GM15510 (cell line): ENCODE data around the gene TMEM187.

Experiments
- POLR2A ChIP-seq: IDR thresholded peaks from 3 replicates; pipeline ENCODE4 v1.6.1; 2011; ENCODE audit warnings: borderline replicate concordance; ENCODE audit not compliant: insufficient read length; ENCODE audit errors: extremely low read depth

TMEM187 gene

DNA sequence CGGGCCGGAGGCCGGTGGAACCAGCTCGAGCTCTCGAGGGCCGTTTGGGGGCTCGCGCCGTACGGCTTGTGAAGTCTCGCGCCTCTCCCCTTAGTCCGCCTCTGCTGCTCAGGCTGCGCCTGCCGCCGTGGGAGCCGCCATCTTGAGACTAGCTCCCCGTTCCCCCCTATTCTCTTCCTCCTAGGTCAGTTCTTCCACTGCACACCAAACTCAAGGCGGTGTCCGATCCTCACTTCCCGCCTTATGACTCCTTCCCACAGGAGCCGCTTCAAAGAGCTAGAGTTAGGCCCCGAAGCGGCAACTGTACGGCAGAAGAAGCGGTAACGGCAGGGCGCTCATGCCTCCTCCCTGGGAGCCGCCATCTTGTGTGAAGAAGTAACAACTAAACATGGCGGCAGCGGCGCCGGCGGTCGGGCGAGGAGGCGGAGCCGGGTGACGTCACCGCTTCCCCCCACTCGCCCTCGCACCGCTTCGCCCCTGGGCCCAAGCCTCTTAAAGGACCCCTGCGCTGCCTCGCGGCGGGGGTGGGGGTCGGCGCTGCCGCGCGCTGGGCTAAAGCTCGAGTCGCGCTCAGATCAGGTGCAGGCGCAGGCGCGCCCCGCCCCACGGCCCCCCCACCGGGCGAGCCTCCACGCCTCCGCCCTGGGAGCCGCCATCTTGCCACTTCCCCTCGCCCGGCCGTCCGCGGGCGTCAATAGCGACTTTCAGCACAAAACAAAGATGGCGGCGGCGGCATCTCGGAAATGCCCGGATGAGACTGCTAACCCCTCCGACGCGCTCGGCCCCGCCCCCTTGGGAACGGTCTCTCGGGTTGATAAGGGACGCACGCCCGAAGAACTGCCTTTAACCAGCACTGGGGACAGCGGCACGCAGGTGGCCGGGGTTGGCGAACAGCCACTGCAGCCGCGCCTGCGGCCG, 845 bp upstream of the TMEM187 start, which contains the start of gene HCFC1:
Gene HCFC1 (minus strand): TSS at position 369 of the 918 bp plus-strand sequence. CDS start 978 bp downstream, outside the sequence.
- peak; percentile 26 for TF ChIP-seq POLR2A

DNA sequence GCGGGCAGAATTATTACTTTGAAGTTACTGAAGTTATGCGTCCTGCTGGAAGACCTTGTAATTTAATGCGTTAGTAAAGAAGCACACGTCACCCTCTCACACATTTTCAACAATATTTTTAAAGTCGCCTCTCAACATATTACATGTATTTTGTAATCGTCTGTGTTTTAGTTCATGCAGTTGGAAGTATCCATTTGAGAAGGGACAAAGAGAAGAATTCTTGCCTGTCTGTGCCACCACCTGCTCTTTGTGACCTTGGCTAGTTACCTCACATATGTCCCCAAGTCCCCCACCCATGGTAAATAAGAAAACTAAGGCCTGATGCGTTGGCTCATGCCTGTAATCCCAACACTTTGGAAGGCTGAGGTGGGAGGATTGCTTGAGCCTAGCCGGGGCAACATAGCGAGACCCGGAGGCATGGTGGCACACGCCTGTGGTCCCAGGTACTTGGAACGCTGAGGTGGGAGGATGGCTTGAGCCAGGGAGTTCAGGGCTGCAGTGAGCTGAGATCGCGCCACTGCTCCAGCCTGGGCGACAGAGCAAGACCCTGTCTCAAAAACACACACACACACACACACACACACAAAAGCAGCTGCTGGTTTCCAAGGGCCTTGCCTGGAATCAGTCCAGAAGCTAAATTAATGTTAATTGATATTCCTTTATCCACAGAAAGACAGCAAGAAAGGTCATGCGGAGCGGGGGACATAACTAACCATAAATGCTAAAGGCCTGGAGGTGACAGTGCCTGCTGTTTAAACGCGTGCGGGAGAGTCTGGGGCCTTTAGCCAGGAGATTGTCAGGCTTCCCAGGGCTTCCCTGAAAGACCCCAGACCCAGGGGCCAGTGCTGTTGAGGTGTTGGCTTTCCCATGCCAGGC, 811 bp downstream of the TMEM187 start:
- no peak for TF ChIP-seq POLR2A

- no peak for TF ChIP-seq POLR2A
These were observed 1.6 kb downstream of the TMEM187 start for GRCh38 chrX:153974003-153974725.

DNA sequence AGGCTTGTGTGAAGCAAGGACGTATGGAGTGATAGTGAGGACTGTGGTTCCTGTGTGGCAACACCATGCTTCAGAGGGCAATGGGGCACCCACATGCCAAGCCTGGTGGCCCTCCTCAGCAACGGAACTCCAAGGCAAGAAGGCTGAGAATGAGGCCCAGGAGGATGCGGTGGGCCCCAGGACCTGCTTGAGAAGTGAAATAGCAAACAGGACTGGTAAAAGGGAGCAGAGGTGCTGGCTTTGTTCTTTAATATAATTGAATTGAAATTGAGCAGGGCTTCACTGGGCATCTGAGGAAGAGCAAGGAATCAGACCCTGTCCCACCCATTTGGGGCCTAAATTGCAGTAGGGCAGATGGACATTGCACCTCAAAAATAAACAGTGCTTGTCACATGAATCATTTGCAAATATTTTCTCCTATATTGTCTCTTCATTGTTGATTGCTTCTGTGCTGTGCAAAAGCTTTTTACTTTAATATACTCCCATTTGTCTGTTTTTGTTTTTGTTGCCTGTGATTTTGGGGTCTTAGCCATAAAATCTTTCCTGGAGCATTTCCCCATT, 2.3 kb downstream of the TMEM187 start:
- TF ChIP-seq POLR2A, result no peak

GRCh38 chrX:153981231-153981630, 8.7 kb downstream of the TMEM187 start:
- TF ChIP-seq POLR2A, result no peak

DNA sequence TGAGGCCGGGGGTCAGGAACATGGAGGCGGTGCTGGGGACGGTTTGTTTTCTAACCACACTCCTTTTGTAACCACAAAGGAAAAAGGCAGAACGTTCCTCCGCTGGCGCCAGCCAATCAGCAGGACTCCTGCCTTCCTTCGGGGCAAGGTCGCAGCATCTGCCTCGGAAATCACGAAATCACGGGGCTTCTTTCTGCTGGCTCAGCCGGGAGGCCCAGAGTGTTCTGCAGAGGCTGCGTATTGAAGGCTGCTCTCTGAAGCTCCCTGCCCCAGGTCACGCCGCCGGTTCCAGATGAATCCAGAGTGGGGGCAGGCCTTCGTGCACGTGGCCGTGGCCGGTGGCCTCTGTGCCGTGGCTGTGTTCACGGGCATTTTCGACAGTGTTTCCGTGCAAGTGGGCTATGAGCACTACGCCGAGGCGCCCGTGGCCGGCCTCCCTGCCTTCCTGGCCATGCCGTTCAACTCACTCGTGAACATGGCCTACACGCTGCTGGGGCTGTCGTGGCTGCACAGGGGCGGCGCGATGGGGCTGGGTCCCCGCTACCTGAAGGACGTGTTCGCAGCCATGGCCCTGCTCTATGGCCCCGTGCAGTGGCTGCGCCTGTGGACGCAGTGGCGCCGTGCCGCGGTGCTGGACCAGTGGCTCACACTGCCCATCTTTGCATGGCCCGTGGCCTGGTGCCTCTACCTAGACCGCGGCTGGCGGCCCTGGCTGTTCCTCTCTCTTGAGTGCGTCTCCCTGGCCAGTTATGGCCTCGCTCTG, 9.4 kb downstream of the TMEM187 start:
- TF ChIP-seq POLR2A, result no peak

DNA sequence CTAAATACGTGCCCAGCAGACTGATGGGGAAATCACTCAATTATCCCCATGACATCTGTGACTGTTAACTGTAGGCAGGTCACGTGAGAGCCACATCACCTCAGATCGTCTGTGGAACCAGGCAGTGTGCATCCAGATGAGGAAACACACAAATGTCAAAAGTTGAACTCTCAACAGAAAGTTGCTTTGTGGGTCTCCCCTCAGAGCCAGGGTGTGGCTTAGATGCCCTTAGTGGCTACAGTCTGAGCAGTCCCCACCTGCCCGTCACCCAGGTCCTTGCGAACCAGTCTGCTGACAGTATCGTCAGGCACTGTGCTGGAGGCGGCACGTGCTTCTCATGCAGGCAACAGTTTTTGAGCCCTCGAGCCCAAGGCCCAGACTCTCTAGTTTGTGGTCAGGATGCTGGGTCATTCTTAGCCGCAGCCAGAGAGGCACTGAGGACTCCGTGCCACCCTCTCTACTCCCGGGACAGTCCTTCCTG, 10.8 kb downstream of the TMEM187 start:
- TF ChIP-seq POLR2A, result no peak

DNA sequence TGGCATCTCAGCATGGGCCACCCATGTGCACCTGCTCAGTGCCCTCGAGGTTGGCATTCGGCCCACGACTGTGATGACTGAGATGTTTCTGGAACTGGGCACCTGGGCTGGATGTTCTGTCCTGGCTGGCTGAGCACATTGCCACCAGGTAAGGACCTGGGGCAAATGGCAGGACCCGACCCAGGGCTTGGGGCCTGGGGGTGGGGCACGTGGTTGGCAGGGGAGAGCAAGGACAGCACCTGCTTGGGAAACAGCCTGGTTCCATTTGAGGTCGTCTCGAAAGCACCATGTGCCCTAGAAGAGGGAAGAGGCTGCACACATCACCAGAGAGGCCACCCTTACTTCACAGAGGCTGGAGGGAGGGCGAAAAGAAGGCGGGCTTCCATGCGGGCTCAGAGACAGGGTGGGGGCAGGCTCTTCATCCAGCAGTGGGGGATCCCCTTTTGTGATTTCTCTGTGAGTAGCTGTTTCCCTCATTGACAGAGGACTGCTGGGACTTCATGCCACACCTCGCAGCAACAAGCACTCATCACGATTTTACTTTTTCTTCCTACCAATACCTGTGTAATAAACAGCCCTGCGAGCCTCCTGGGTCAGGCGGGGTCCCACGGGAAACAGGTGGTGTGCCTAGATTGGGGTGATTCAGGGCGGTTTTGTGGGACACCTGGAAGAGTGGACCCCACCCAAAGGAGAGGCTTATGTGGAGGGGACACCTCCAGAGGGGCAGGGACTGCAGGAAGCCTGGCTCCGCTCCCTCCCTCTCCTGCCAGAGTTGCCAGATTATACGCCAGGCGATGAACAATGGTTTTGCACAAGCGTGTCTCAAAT, 12.0 kb downstream of the TMEM187 start:
- TF ChIP-seq POLR2A, result no peak

GRCh38 chrX:153988493-153988892, 15.9 kb downstream of the TMEM187 start:
- no peak for TF ChIP-seq POLR2A

GRCh38 chrX:153989973-153990655, 17.6 kb downstream of the TMEM187 start:
- TF ChIP-seq POLR2A, result no peak

DNA sequence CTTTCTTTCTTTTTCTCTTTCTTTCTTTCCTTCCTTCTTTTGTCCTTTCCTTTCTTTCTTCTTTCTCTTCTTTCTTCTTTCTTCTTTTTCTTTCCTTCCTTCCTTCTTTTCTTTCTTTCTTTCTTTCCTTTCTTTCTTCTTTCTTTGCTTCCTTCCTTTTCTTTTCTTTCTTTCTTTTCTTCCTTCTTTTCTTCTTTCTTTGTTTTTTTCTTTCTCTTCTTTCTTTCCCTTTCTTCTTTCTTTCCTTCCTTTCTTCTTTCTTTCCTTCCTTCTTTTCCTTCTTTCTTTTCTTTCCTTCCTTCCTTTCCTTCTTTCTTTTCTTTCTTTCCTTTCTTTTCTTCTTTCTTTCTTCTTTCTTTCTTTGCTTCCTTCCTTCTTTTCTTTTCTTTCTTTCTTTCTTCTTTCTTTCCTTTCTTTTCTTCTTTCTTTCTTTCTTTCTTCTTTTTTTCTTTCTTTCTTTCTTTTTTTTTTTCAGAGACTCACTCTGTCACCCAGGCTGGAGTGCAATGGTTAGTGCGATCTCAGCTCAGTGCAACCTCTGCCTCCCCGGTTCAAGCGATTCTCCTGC, 18.5 kb downstream of the TMEM187 start:
- no peak for TF ChIP-seq POLR2A

GRCh38 chrX:153992180-153992579, 19.6 kb downstream of the TMEM187 start:
- no peak for TF ChIP-seq POLR2A
